ENCODE data around the gene CAB39L. TPM values are rescaled to one million over a fixed set of nuclear protein-coding genes. Genes with fewer than 3 reads are reported as not detected.

Gene CAB39L
- total and polyA plus RNA-seq, 11 donors = 5.9 to 27.4 (median 16.2) TPM

GRCh38 chr13:49395451-49395865, 48.4 kb downstream of the CAB39L start:
- Histone ChIP-seq H3K27ac (peak overlapping the region in 9 of 12 donors; percentile 15 to 86 (median 39)), H3K9me3 (peaks cover 0 to 7% (median 0%) of the 10 kb centered on the region in 12 donors), H3K4me1 (peaks cover 0 to 7% (median 0%) of the 10 kb centered on the region in 12 donors), H3K4me3 (no peak overlapping the region), H3K36me3 (no peaks in the 10 kb centered on the region), H3K27me3 (no peaks in the 10 kb centered on the region)
- TF ChIP-seq POLR2A (IDR thresholded peaks at IDR 0.05) = no peak
- TF ChIP-seq, protein P1, sequence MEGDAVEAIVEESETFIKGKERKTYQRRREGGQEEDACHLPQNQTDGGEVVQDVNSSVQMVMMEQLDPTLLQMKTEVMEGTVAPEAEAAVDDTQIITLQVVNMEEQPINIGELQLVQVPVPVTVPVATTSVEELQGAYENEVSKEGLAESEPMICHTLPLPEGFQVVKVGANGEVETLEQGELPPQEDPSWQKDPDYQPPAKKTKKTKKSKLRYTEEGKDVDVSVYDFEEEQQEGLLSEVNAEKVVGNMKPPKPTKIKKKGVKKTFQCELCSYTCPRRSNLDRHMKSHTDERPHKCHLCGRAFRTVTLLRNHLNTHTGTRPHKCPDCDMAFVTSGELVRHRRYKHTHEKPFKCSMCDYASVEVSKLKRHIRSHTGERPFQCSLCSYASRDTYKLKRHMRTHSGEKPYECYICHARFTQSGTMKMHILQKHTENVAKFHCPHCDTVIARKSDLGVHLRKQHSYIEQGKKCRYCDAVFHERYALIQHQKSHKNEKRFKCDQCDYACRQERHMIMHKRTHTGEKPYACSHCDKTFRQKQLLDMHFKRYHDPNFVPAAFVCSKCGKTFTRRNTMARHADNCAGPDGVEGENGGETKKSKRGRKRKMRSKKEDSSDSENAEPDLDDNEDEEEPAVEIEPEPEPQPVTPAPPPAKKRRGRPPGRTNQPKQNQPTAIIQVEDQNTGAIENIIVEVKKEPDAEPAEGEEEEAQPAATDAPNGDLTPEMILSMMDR (IDR thresholded peaks at IDR 0.05) = no peak
- DNase-seq (peak in 2 of 5 donors; percentile 18 to 51), ATAC-seq (peak; percentile 32 to 84 (median 78))
- intact Hi-C loops (cut with DNase I) = no loop called here
- WGBS, 4 donors = 67 to 85% (median 82%) methylated on average over 1 of the region's 1 CpG

DNA sequence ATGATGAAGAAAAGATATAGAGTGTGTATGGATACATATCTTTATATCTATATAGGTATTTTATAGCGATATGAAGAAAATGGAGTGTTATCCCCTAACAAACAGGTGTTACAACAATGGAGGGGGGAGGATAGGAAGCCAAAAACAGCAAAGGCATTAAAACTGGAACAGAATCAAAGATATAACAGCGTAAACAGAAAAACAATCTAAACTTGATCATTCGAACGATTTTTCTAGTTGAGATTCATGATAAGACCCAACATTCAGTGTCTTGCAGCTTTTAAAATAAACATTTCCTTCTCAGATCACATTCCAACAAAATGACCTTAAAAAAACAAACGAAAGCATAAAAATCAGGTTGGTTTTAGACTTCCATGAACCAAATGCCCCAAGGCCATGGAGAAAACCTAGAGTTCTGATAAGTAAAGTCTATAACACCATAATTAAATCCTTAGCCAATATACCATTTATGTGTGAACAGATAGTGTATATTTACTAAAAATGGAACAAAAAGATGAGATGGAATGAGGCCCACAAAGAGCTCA, 55.7 kb downstream of the CAB39L start:
- DNase-seq = no peak
- intact Hi-C loops (cut with DNase I) = no loop called here
- Histone ChIP-seq H3K36me3 (no peaks in the 10 kb centered on the region), H3K4me1 (no peaks in the 10 kb centered on the region), H3K9me3 (peaks cover 0 to 11% (median 0%) of the 10 kb centered on the region in 12 donors), H3K4me3 (no peak overlapping the region), H3K27me3 (no peaks in the 10 kb centered on the region), H3K27ac (no peak overlapping the region)
- WGBS, 4 donors = 53 to 73% (median 63%) methylated on average over 5 of the region's 5 CpGs
- no peak for ATAC-seq
- TF ChIP-seq, protein P1 (IDR thresholded peaks at IDR 0.05) = no peak
- no peak for TF ChIP-seq POLR2A (IDR thresholded peaks at IDR 0.05)

- Histone ChIP-seq H3K4me1 (no peaks in the 10 kb centered on the region), H3K27me3 (no peaks in the 10 kb centered on the region), H3K27ac (no peak overlapping the region), H3K36me3 (peaks cover 0 to 9% (median 0%) of the 10 kb centered on the region in 9 donors), H3K9me3 (peaks cover 0 to 8% (median 0%) of the 10 kb centered on the region in 12 donors), H3K4me3 (no peak overlapping the region)
- no peak for ATAC-seq
- TF ChIP-seq, protein P1 (IDR thresholded peaks at IDR 0.05) = no peak
- no peak for TF ChIP-seq POLR2A (IDR thresholded peaks at IDR 0.05)
- DNase-seq = no peak
- intact Hi-C loops (cut with DNase I) = no loop called here
- WGBS, 4 donors = 93 to 100% (median 96%) methylated on average over 2 of the region's 2 CpGs
These were observed 57.2 kb downstream of the CAB39L start for GRCh38 chr13:49386664-49387063.

GRCh38 chr13:49376121-49376520, 67.7 kb downstream of the CAB39L start:
- peaks cover 0 to 5% (median 0%) of the 10 kb centered on the region in 12 donors for H3K4me1 ChIP-seq
- no peak overlapping the region for H3K27ac ChIP-seq
- WGBS, 4 donors = 63 to 76% (median 70%) methylated on average over 3 of the region's 3 CpGs
- ATAC-seq = no peak
- H3K4me3 ChIP-seq = no peak overlapping the region
- intact Hi-C loops (cut with DNase I) = no loop called here
- H3K9me3 ChIP-seq = no peaks in the 10 kb centered on the region
- DNase-seq = no peak
- no peak for TF ChIP-seq POLR2A (IDR thresholded peaks at IDR 0.05)
- TF ChIP-seq, protein P1 (IDR thresholded peaks at IDR 0.05) = no peak
- H3K27me3 ChIP-seq = no peaks in the 10 kb centered on the region
- H3K36me3 ChIP-seq = peaks cover 0 to 21% (median 3%) of the 10 kb centered on the region in 9 donors
